NB4 (cell line): ENCODE data around the gene TPRG1.

Experiments used
- DNase-seq: peaks from one replicate; pipeline ENCODE4 v3.0.0; 2010; ENCODE audit warnings: low read depth
- H3K4me3 ChIP-seq: one replicate; pipeline ENCODE4 v1.5.1; 2011; ENCODE audit warnings: mild to moderate bottlenecking, low read depth, low read length, moderate library complexity
- CTCF ChIP-seq: IDR thresholded peaks from one replicate; pipeline ENCODE4 v1.5.1; 2012; ENCODE audit warnings: low read depth, low read length
- MAX ChIP-seq: IDR thresholded peaks from 2 replicates; pipeline ENCODE4 v1.6.1; 2011; ENCODE audit warnings: low read depth, low read length
- MYC ChIP-seq: IDR thresholded peaks from 2 replicates; pipeline ENCODE4 v1.6.1; 2011; ENCODE audit warnings: low read depth, low read length
- POLR2A ChIP-seq: IDR thresholded peaks from 2 replicates; pipeline ENCODE4 v1.6.1; 2011; ENCODE audit warnings: mild to moderate bottlenecking; ENCODE audit not compliant: insufficient read length; ENCODE audit errors: extremely low read depth

Gene TPRG1

GRCh38 chr3:189331002-189331418 is 159.2 kb downstream of the TPRG1 start:
- no peak for TF ChIP-seq CTCF
- no peak for DNase-seq
- H3K4me3 ChIP-seq, result no peak overlapping the region

GRCh38 chr3:189334064-189334920 is 162.5 kb downstream of the TPRG1 start:
- TF ChIP-seq POLR2A (no peak), CTCF (no peak), MAX (no peak), MYC (no peak)
- H3K4me3 ChIP-seq, result no peak overlapping the region
- DNase-seq, result no peak

- no peak overlapping the region for H3K4me3 ChIP-seq
- no peak for DNase-seq
- TF ChIP-seq POLR2A, result no peak
- TF ChIP-seq CTCF, result no peak
- TF ChIP-seq MYC, result no peak
- TF ChIP-seq MAX, result no peak
These were observed 165.9 kb downstream of the TPRG1 start for GRCh38 chr3:189337673-189338091.

- no peak for TF ChIP-seq MAX
- no peak for TF ChIP-seq MYC
- no peak for TF ChIP-seq CTCF
- no peak for TF ChIP-seq POLR2A
- no peak for DNase-seq
- no peak overlapping the region for H3K4me3 ChIP-seq
These were observed 166.6 kb downstream of the TPRG1 start for GRCh38 chr3:189338366-189338765.

- no peak for DNase-seq
- H3K4me3 ChIP-seq, result no peak overlapping the region
- TF ChIP-seq MYC, result no peak
- TF ChIP-seq MAX, result no peak
- TF ChIP-seq POLR2A, result no peak
- no peak for TF ChIP-seq CTCF
These were observed 168.2 kb downstream of the TPRG1 start for GRCh38 chr3:189339996-189340395.

- TF ChIP-seq POLR2A (no peak), CTCF (peak; percentile 35)
- peak; percentile 46 for DNase-seq
- no peak overlapping the region for H3K4me3 ChIP-seq
These were observed 169.1 kb downstream of the TPRG1 start for GRCh38 chr3:189340680-189341460.
